Trophoblast cell (in vitro differentiated cells and primary cell): ENCODE data around the gene ARID3B.

Experiments used
- DNase-seq, 2 donors: peaks; one replicate each; pipeline ENCODE4 v3.0.0-alpha.2; 2016
- H2AFZ ChIP-seq: 2 replicates; pipeline ENCODE4 v1.6.1; 2013; ENCODE audit warnings: low read length, moderate library complexity, mild to moderate bottlenecking; ENCODE audit not compliant: insufficient read depth, poor library complexity
- H2AK5ac ChIP-seq: 2 replicates; pipeline ENCODE4 v1.6.1; 2013; ENCODE audit warnings: mild to moderate bottlenecking, low read length
- H2BK120ac ChIP-seq: 2 replicates; pipeline ENCODE4 v1.6.1; 2013; ENCODE audit warnings: low read length, mild to moderate bottlenecking, moderate library complexity; ENCODE audit not compliant: insufficient read depth, poor library complexity
- H2BK12ac ChIP-seq: 2 replicates; pipeline ENCODE4 v1.6.1; 2013; ENCODE audit warnings: mild to moderate bottlenecking, low read length, moderate library complexity
- H2BK5ac ChIP-seq: 2 replicates; pipeline ENCODE4 v1.6.1; 2013; ENCODE audit warnings: low read length, low read depth, moderate library complexity, mild to moderate bottlenecking; ENCODE audit not compliant: poor library complexity
- H3K14ac ChIP-seq: 2 replicates; pipeline ENCODE4 v1.6.1; 2013; ENCODE audit warnings: mild to moderate bottlenecking, low read length
- H3K18ac ChIP-seq: 2 replicates; pipeline ENCODE4 v1.6.1; 2013; ENCODE audit warnings: mild to moderate bottlenecking, low read length
- H3K23ac ChIP-seq: 2 replicates; pipeline ENCODE4 v1.6.1; 2013; ENCODE audit warnings: low read length
- H3K27ac ChIP-seq: 2 replicates; pipeline ENCODE4 v1.5.1; 2013; ENCODE audit warnings: low read depth, mild to moderate bottlenecking, inconsistent platforms, low read length, moderate library complexity
- H3K27me3 ChIP-seq: 2 replicates; pipeline ENCODE4 v1.6.1; 2013; ENCODE audit warnings: inconsistent platforms, mild to moderate bottlenecking, low read length, moderate library complexity; ENCODE audit not compliant: insufficient read depth
- H3K36me3 ChIP-seq, 2 experiments: 1 replicate in 1 of 2; 2 replicates in 1 of 2; pipeline ENCODE4 v1.6.1; 2013; ENCODE audit warnings: low read length in 2 of 2, mild to moderate bottlenecking in 2 of 2, moderate library complexity in 1 of 2; ENCODE audit not compliant: insufficient read depth in 2 of 2, control insufficient read depth in 1 of 2
- H3K4ac ChIP-seq: 2 replicates; pipeline ENCODE4 v1.6.1; 2013; ENCODE audit warnings: low read depth, mild to moderate bottlenecking, low read length, moderate library complexity
- H3K4me1 ChIP-seq, 2 experiments: 1 replicate in 1 of 2; 2 replicates in 1 of 2; pipeline ENCODE4 v1.6.1; 2013; ENCODE audit warnings: low read length in 2 of 2, mild to moderate bottlenecking in 2 of 2, moderate library complexity in 1 of 2; ENCODE audit not compliant: insufficient read depth in 2 of 2, control insufficient read depth in 1 of 2
- H3K4me2 ChIP-seq: 2 replicates; pipeline ENCODE4 v1.6.1; 2013; ENCODE audit warnings: inconsistent platforms, mild to moderate bottlenecking, low read length, moderate library complexity
- H3K4me3 ChIP-seq: 2 replicates; pipeline ENCODE4 v1.5.1; 2013; ENCODE audit warnings: mild to moderate bottlenecking, low read depth, low read length, inconsistent platforms
- H3K79me1 ChIP-seq: one replicate; pipeline ENCODE4 v1.6.1; 2013; ENCODE audit warnings: low read length
- H3K79me2 ChIP-seq: 2 replicates; pipeline ENCODE4 v1.6.1; 2013; ENCODE audit warnings: low read length, mild to moderate bottlenecking; ENCODE audit not compliant: control insufficient read depth, insufficient read depth, poor library complexity
- H3K9ac ChIP-seq: 2 replicates; pipeline ENCODE4 v1.6.1; 2013; ENCODE audit warnings: mild to moderate bottlenecking, low read length
- H3K9me3 ChIP-seq: 2 replicates; pipeline ENCODE4 v1.6.1; 2013; ENCODE audit warnings: low read depth, mild to moderate bottlenecking, control low read depth, inconsistent platforms, low read length; ENCODE audit not compliant: insufficient read depth
- H4K12ac ChIP-seq: 2 replicates; pipeline ENCODE4 v1.6.1; 2013; ENCODE audit warnings: low read depth, mild to moderate bottlenecking, low read length, moderate library complexity
- H4K8ac ChIP-seq: 2 replicates; pipeline ENCODE4 v1.6.1; 2013; ENCODE audit warnings: low read depth, mild to moderate bottlenecking, low read length, moderate library complexity
- H4K91ac ChIP-seq: one replicate; pipeline ENCODE4 v1.6.1; 2013; ENCODE audit warnings: low read depth, mild to moderate bottlenecking, low read length, moderate library complexity
- WGBS: extraction: QIAGEN DNeasy Blood & Tissue Kit; methylation state at CpG from one replicate; pipeline ENCODE4 v1.1.7; 2013; ENCODE audit warnings: missing lambda C conversion rate; ENCODE audit not compliant: insufficient read length, insufficient coverage; ENCODE audit errors: extremely low coverage; 5-methylcytosine and 5-hydroxymethylcytosine counted together

ARID3B gene

DNA sequence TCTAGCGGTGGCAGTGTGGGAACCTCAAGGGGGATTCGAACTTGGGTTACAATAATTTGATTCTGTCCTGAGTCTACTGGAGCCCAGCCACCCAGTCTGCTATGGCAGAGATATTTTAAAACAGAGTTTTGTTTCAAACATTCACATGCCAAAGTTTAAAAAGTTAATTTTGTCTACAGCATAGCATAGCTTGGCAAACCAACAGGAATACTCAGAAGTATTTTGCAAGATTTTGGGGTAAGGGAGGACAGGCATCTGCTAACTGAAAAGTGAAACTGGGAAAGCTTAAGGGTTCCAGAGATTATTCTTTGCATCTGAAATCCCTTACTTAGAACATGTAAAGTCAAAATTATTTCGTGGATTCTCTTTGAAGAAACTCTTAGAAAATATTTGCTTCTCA is 6.6 kb downstream of the ARID3B start:
- Histone ChIP-seq H4K91ac (no peak overlapping the region), H3K4ac (no peak overlapping the region), H3K9ac (no peak overlapping the region), H2AFZ (no peak overlapping the region), H3K79me2 (peaks cover 4% of the 10 kb centered on the region), H2AK5ac (no peak overlapping the region), H3K4me2 (no peak overlapping the region), H3K27ac (no peak overlapping the region), H3K18ac (no peak overlapping the region), H3K4me3 (no peak overlapping the region), H3K14ac (no peak overlapping the region), H3K36me3 (peaks cover 30 to 45% of the 10 kb centered on the region in 2 experiments), H4K8ac (no peak overlapping the region), H2BK12ac (no peak overlapping the region), H3K79me1 (no peaks in the 10 kb centered on the region), H3K4me1 (peaks cover 1 to 7% of the 10 kb centered on the region in 2 experiments), H3K23ac (no peak overlapping the region), H2BK5ac (no peak overlapping the region), H4K12ac (no peak overlapping the region), H2BK120ac (no peak overlapping the region), H3K9me3 (no peaks in the 10 kb centered on the region), H3K27me3 (no peaks in the 10 kb centered on the region)
- WGBS, result no CpG with 5 or more reads among the region's 3 CpGs
- no peak for DNase-seq

DNA sequence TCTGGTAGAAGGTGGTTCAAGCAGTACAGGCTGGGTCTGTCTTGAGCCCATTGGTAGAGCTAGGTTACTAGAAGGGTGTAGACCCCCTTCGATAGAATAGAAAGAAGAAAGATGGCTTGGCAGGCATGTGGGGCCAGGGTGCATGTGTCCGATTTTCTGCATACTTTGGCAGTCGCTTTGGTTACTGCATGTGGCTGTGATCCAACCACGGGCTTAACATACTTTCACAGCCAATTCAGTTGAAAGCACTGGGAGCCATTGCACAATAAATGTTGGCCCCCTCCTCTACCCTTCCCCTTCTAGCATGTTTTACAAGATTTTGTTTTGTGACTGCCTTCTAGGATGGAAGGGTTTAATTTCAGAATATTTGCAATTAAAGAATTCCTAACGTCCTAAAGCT is 7.2 kb downstream of the ARID3B start:
- H4K91ac ChIP-seq, result no peak overlapping the region
- peaks cover 30 to 47% of the 10 kb centered on the region in 2 experiments for H3K36me3 ChIP-seq
- no peak overlapping the region for H2AFZ ChIP-seq
- H3K23ac ChIP-seq, result no peak overlapping the region
- H3K27me3 ChIP-seq, result no peaks in the 10 kb centered on the region
- H2BK12ac ChIP-seq, result no peak overlapping the region
- H3K9me3 ChIP-seq, result no peaks in the 10 kb centered on the region
- peaks cover 0 to 4% of the 10 kb centered on the region in 2 experiments for H3K4me1 ChIP-seq
- H3K4ac ChIP-seq, result no peak overlapping the region
- no CpG with 5 or more reads among the region's 5 CpGs for WGBS
- H4K8ac ChIP-seq, result no peak overlapping the region
- H3K9ac ChIP-seq, result no peak overlapping the region
- H3K79me1 ChIP-seq, result no peaks in the 10 kb centered on the region
- no peak overlapping the region for H3K27ac ChIP-seq
- no peak overlapping the region for H3K14ac ChIP-seq
- H3K79me2 ChIP-seq, result peaks cover 3% of the 10 kb centered on the region
- H2AK5ac ChIP-seq, result no peak overlapping the region
- no peak overlapping the region for H2BK5ac ChIP-seq
- no peak overlapping the region for H3K18ac ChIP-seq
- H2BK120ac ChIP-seq, result no peak overlapping the region
- DNase-seq, result no peak
- no peak overlapping the region for H3K4me3 ChIP-seq
- no peak overlapping the region for H4K12ac ChIP-seq
- H3K4me2 ChIP-seq, result no peak overlapping the region

DNA sequence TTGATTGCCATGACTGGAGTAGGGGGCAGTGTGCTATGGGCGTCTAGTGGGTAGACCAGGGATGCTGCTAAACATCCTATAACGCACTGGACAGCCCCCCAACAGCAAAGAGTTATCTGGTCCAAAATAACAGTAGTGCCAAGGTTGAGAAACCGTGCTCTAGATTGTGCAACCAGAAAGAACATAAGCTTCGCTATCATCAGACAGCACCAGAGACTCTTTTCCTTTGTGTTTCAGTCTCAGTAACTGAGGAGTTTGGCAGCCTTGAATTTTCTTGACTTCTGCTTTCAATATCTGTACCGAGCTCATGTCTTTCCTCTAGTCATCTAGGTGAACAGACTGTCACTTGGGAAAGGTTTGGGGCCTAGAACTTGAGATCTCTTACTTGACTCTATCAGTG is 8.8 kb downstream of the ARID3B start:
- H3K4me2 ChIP-seq, result no peak overlapping the region
- H3K36me3 ChIP-seq, result peaks cover 24 to 41% of the 10 kb centered on the region in 2 experiments
- H3K9ac ChIP-seq, result no peak overlapping the region
- H3K4me1 ChIP-seq, result peaks cover 0 to 4% of the 10 kb centered on the region in 2 experiments
- H2AFZ ChIP-seq, result no peak overlapping the region
- H2BK120ac ChIP-seq, result no peak overlapping the region
- H3K4me3 ChIP-seq, result no peak overlapping the region
- H4K91ac ChIP-seq, result no peak overlapping the region
- H2BK5ac ChIP-seq, result no peak overlapping the region
- H3K4ac ChIP-seq, result peak overlapping the region; percentile 9
- no peak overlapping the region for H2AK5ac ChIP-seq
- H3K27me3 ChIP-seq, result no peaks in the 10 kb centered on the region
- no peak overlapping the region for H3K14ac ChIP-seq
- H4K8ac ChIP-seq, result no peak overlapping the region
- H3K23ac ChIP-seq, result no peak overlapping the region
- no peak overlapping the region for H3K27ac ChIP-seq
- H3K9me3 ChIP-seq, result no peaks in the 10 kb centered on the region
- no peaks in the 10 kb centered on the region for H3K79me1 ChIP-seq
- H2BK12ac ChIP-seq, result no peak overlapping the region
- H4K12ac ChIP-seq, result no peak overlapping the region
- no CpG with 5 or more reads among the region's 5 CpGs for WGBS
- DNase-seq, result no peak
- no peak overlapping the region for H3K18ac ChIP-seq
- peaks cover 4% of the 10 kb centered on the region for H3K79me2 ChIP-seq

DNA sequence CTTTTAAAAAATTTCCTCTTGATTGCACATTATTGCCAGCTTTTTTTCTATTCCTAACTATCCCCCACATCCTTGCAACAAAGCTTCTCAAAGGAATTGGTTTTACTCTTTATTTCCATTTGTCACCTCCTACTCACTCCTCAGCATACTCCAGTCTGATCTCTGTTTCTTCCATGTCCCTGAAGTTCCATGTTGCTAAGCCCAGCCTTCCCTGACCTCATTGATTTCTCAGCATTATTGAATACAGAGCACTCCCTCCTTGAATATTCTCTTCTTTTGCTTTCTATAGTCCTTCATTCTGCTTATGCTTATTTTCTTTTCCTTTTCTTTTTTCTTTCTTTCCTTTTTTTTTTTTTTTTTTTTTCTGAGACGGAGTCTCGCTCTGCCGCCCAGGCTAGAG is 10.7 kb downstream of the ARID3B start:
- H2BK5ac ChIP-seq, result no peak overlapping the region
- no peak overlapping the region for H3K4me2 ChIP-seq
- no peak for DNase-seq
- no peak overlapping the region for H4K91ac ChIP-seq
- no peaks in the 10 kb centered on the region for H3K9me3 ChIP-seq
- H3K23ac ChIP-seq, result no peak overlapping the region
- no peak overlapping the region for H2BK12ac ChIP-seq
- H3K79me1 ChIP-seq, result no peaks in the 10 kb centered on the region
- no peaks in the 10 kb centered on the region for H3K27me3 ChIP-seq
- H2AK5ac ChIP-seq, result no peak overlapping the region
- no peak overlapping the region for H3K18ac ChIP-seq
- H2BK120ac ChIP-seq, result no peak overlapping the region
- no CpG with 5 or more reads among the region's 3 CpGs for WGBS
- H3K14ac ChIP-seq, result no peak overlapping the region
- no peaks in the 10 kb centered on the region for H3K4me1 ChIP-seq
- H4K8ac ChIP-seq, result no peak overlapping the region
- H3K4me3 ChIP-seq, result no peak overlapping the region
- no peak overlapping the region for H3K9ac ChIP-seq
- no peak overlapping the region for H3K4ac ChIP-seq
- peaks cover 18 to 33% of the 10 kb centered on the region in 2 experiments for H3K36me3 ChIP-seq
- H2AFZ ChIP-seq, result no peak overlapping the region
- no peak overlapping the region for H4K12ac ChIP-seq
- H3K27ac ChIP-seq, result no peak overlapping the region
- H3K79me2 ChIP-seq, result peaks cover 2% of the 10 kb centered on the region
